Fibroblast of the conjunctiva (primary cell): Measurements from ENCODE around the gene EID3.
"Not testable (repeated sequence)": the region's sequence is repeated elsewhere in the genome, so short reads cannot be mapped to it uniquely, and the experiment has no call there.

Experiments
- DNase-seq: peaks from one replicate; pipeline ENCODE4 v3.0.0-alpha.2; 2010; ENCODE audit warnings: low read depth

Gene EID3

GRCh38 chr12:104313568-104314241 lies 10.2 kb downstream of the EID3 start:
- DNase-seq, result no peak

GRCh38 chr12:104314242-104314614 lies 10.7 kb downstream of the EID3 start:
- no peak for DNase-seq

- DNase-seq, result no peak
These were observed 12.0 kb downstream of the EID3 start for GRCh38 chr12:104315326-104316224.

- no peak for DNase-seq
These were observed 13.4 kb downstream of the EID3 start for GRCh38 chr12:104316936-104317335.

- no peak for DNase-seq
These were observed 14.1 kb downstream of the EID3 start for GRCh38 chr12:104317538-104318210.

- DNase-seq, result no peak
These were observed 15.5 kb downstream of the EID3 start for GRCh38 chr12:104319028-104319427.

- DNase-seq, result no peak
These were observed 16.5 kb downstream of the EID3 start for GRCh38 chr12:104319918-104320626.

GRCh38 chr12:104320627-104321024 lies 17.1 kb downstream of the EID3 start:
- DNase-seq, result no peak

- no peak for DNase-seq
These were observed 18.4 kb downstream of the EID3 start for GRCh38 chr12:104321949-104322348.

GRCh38 chr12:104322533-104322932 lies 19.0 kb downstream of the EID3 start:
- DNase-seq, result not testable (repeated sequence)

- no peak for DNase-seq
These were observed 20.4 kb downstream of the EID3 start for GRCh38 chr12:104323899-104324298.

GRCh38 chr12:104328278-104328677 lies 24.7 kb downstream of the EID3 start:
- not testable (repeated sequence) for DNase-seq

- no peak for DNase-seq
These were observed 25.3 kb downstream of the EID3 start for GRCh38 chr12:104328790-104329189.

- no peak for DNase-seq
These were observed 26.4 kb downstream of the EID3 start for GRCh38 chr12:104329707-104330532.

GRCh38 chr12:104331376-104331775 lies 27.8 kb downstream of the EID3 start:
- DNase-seq, result no peak

- DNase-seq, result not testable (repeated sequence)
These were observed 28.7 kb downstream of the EID3 start for GRCh38 chr12:104332273-104332672.

- no peak for DNase-seq
These were observed 30.2 kb downstream of the EID3 start for GRCh38 chr12:104333692-104334255.

- no peak for DNase-seq
These were observed 31.0 kb downstream of the EID3 start for GRCh38 chr12:104334581-104334980.

GRCh38 chr12:104336115-104336514 lies 32.6 kb downstream of the EID3 start:
- DNase-seq, result no peak

GRCh38 chr12:104337030-104337558 lies 33.6 kb downstream of the EID3 start:
- DNase-seq, result no peak

GRCh38 chr12:104339663-104340062 lies 36.1 kb downstream of the EID3 start:
- DNase-seq, result no peak
